ENCODE data around the gene RNF217. TPM values are rescaled to one million over a fixed set of nuclear protein-coding genes. Genes with fewer than 3 reads are reported as not detected.

The RNF217 gene
- total RNA-seq, 3 donors from 2014 or later: 11.6 to 47.3 (median 15.0) TPM

GRCh38 chr6:124927806-124928205, 34.4 kb upstream of the RNF217 start:
- no peak for ATAC-seq
- no peaks in the 10 kb centered on the region for H3K4me1 ChIP-seq (ENCODE audit: low read depth)
- intact Hi-C loops (cut with DNase I, micrococcal nuclease): no loop called here

DNA sequence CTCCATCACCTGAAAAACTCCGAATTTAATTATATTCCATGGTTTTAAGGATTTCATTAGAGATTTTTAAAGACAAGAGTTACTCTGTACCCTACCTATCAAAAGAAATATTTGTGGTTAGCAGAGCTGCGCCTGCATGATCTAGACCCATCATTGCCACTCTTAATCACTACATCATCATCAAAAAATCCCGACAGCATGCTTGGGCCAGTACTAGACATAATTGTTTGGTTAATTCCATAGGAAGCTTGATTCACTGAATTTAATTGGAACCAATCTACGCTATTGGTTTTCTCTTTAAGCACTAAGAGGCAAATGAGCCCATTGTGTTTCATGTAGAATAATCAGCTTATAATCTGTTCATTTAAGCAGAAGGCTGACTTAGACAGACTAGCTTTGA, 33.4 kb upstream of the RNF217 start:
- intact Hi-C loops (cut with DNase I, micrococcal nuclease): no loop called here
- DNase-seq (no peak), ATAC-seq (no peak)
- no peaks in the 10 kb centered on the region for H3K36me3 ChIP-seq (ENCODE audit: low read depth)
- TF ChIP-seq CTCF (IDR thresholded peaks at IDR 0.05): no peak
- H3K9me3 ChIP-seq: no peaks in the 10 kb centered on the region
- H3K4me1 ChIP-seq (ENCODE audit: low read depth): no peaks in the 10 kb centered on the region
- H3K4me3 ChIP-seq: no peak overlapping the region

More at GRCh38 chr6:124927806-124928205, 34.4 kb upstream of the RNF217 start:
- H3K36me3 ChIP-seq (ENCODE audit: low read depth): no peaks in the 10 kb centered on the region
- DNase-seq: no peak
- H3K4me3 ChIP-seq: no peak overlapping the region
- TF ChIP-seq CTCF (IDR thresholded peaks at IDR 0.05): no peak
- H3K9me3 ChIP-seq: no peaks in the 10 kb centered on the region

GRCh38 chr6:124937645-124938044, 24.6 kb upstream of the RNF217 start:
- no peaks in the 10 kb centered on the region for H3K9me3 ChIP-seq
- ATAC-seq (no peak), DNase-seq (no peak)
- no peak overlapping the region for H3K4me3 ChIP-seq
- H3K4me1 ChIP-seq (ENCODE audit: low read depth): no peaks in the 10 kb centered on the region
- no peaks in the 10 kb centered on the region for H3K36me3 ChIP-seq (ENCODE audit: low read depth)
- intact Hi-C loops (cut with DNase I, micrococcal nuclease): no loop called here
- TF ChIP-seq CTCF (IDR thresholded peaks at IDR 0.05): no peak

GRCh38 chr6:124941259-124941658, 21.0 kb upstream of the RNF217 start:
- no peak for TF ChIP-seq CTCF (IDR thresholded peaks at IDR 0.05)
- intact Hi-C loops (cut with DNase I, micrococcal nuclease): no loop called here
- ATAC-seq: no peak

DNA sequence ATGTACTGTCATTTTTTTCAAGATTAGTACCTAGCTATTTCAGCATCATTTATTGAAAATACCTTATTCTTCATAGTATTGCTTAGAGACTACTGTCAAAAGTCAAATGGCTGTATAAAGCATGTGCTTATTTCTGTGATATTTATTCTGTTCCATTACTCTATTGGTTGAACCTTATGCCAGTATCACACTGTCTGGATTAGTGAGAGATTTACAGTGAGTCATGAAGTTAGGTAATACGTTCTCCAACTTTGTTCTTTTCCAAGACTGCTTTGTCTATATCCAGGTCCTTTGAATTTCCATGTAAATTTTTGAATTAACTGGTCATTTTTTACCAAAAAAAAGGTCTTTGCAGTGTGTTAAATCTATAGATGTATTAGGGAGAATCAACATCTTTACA, 18.6 kb upstream of the RNF217 start:
- H3K4me1 ChIP-seq (ENCODE audit: low read depth): no peaks in the 10 kb centered on the region
- ATAC-seq: no peak

More at GRCh38 chr6:124941259-124941658, 21.0 kb upstream of the RNF217 start:
- Histone ChIP-seq H3K4me1 (ENCODE audit: low read depth) (no peaks in the 10 kb centered on the region), H3K4me3 (no peak overlapping the region), H3K9me3 (no peaks in the 10 kb centered on the region), H3K36me3 (ENCODE audit: low read depth) (no peaks in the 10 kb centered on the region)
- no peak for DNase-seq

More for the DNA sequence above, 18.6 kb upstream of the RNF217 start:
- intact Hi-C loops (cut with DNase I, micrococcal nuclease): no loop called here
- DNase-seq: no peak
- H3K9me3 ChIP-seq: no peaks in the 10 kb centered on the region
- TF ChIP-seq CTCF (IDR thresholded peaks at IDR 0.05): no peak
- H3K36me3 ChIP-seq (ENCODE audit: low read depth): no peaks in the 10 kb centered on the region
- H3K4me3 ChIP-seq: no peak overlapping the region

All from mucosa of descending colon (tissue), 3 donors.